ENCODE results near the gene LIN54. TPM values are rescaled to one million over a fixed set of nuclear protein-coding genes. Genes with fewer than 3 reads are reported as not detected.

The LIN54 gene
- total and polyA plus RNA-seq, 2 of the 13 experiments (the other 11 are each of a cell fraction or from before 2014, with no cell fraction given) = 25.2 to 32.9 TPM

DNA sequence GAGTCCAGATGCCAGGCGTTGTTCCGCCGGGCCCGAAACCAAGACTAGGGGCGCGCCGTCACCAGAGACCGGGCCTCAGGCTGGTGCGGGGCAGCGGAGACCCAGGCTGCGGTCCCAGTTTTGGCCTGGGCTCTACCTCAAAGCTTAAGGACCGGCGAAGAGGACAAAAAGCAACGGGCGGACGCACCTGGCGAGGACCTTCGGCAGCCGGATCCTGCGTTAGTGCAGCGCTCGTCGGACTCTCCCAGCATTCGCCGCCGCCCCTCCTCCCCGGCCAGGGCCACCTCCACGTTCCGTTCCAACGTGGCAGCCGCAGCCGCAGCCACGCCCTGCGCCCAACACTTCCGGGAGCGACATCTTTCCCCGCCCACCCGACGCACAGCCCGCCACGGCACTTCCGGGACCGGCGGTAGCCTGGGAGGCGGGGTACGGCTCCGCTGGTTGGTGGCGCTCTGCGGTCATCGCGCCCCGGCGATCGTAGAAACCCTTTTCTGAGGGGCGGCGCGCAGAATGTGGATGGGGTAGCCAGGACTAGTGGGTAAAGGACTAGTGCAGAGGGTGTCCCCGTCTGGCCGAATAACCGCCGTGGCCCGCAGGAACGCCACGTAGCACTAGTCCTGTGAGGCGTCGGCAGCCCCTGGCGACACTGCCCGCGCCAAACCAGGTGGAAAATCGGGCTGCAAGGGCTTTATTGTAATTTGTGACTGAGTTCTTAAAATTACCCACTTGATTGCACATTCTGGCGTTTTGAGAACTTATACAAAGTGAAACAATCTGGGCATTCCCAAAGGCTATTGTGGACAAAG, 119.5 kb downstream of the LIN54 start, which contains the start of gene SEC31A (continued):
- peak; percentile 94 for TF ChIP-seq ZNF788 (CRISPR knock-in tag; IDR thresholded peaks at IDR 0.05; ENCODE audit: borderline replicate concordance)
- peak; percentile 96; the same call in 1 of the 2 replicates for TF ChIP-seq ZNF891 (CRISPR knock-in tag; IDR thresholded peaks at IDR 0.05)
- peak; percentile 95 for TF ChIP-seq AGO2 (optimal IDR thresholded peaks at IDR 0.05; ENCODE audit: low read depth, low read length)
- TF ChIP-seq PCBP1 (IDR thresholded peaks at IDR 0.05; ENCODE audit: borderline replicate concordance, low read depth, low read length) = no peak
- TF ChIP-seq EZH2 (conservative IDR thresholded peaks at IDR 0.05; ENCODE audit: low read depth, low read length) = no peak
- TF ChIP-seq ARNTL (CRISPR knock-in tag; IDR thresholded peaks at IDR 0.05) = peak; percentile 92; the same call in 1 of the 2 replicates
- no peak for TF ChIP-seq PLRG1 (conservative IDR thresholded peaks at IDR 0.05)
- TF ChIP-seq, protein P1, sequence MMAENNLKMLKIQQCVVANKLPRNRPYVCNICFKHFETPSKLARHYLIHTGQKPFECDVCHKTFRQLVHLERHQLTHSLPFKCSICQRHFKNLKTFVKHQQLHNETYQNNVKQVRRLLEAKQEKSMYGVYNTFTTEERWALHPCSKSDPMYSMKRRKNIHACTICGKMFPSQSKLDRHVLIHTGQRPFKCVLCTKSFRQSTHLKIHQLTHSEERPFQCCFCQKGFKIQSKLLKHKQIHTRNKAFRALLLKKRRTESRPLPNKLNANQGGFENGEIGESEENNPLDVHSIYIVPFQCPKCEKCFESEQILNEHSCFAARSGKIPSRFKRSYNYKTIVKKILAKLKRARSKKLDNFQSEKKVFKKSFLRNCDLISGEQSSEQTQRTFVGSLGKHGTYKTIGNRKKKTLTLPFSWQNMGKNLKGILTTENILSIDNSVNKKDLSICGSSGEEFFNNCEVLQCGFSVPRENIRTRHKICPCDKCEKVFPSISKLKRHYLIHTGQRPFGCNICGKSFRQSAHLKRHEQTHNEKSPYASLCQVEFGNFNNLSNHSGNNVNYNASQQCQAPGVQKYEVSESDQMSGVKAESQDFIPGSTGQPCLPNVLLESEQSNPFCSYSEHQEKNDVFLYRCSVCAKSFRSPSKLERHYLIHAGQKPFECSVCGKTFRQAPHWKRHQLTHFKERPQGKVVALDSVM (CRISPR knock-in tag; IDR thresholded peaks at IDR 0.05) = peak; percentile 73
- peak; percentile 62; the same call in 1 of the 2 replicates for TF ChIP-seq MAZ (IDR thresholded peaks at IDR 0.05; ENCODE audit: borderline replicate concordance, low read depth, low read length)
- TF ChIP-seq MAZ (CRISPR knock-in tag; IDR thresholded peaks at IDR 0.05; ENCODE audit: low read depth) = peak; percentile 73
- peak; percentile 63; the same call in 1 of the 2 replicates for TF ChIP-seq ZBTB7B (CRISPR knock-in tag; IDR thresholded peaks at IDR 0.05)
- no peak for TF ChIP-seq ZNF841 (CRISPR knock-in tag; IDR thresholded peaks at IDR 0.05; ENCODE audit: borderline replicate concordance)
- TF ChIP-seq ZNF747 (CRISPR knock-in tag; IDR thresholded peaks at IDR 0.05; ENCODE audit: borderline replicate concordance) = peak; percentile 95
- peak; percentile 64 for TF ChIP-seq CBX1 (IDR thresholded peaks at IDR 0.05; ENCODE audit: low read depth)
- peak; percentile 84; the same call in 1 of the 2 replicates for TF ChIP-seq ZMAT3 (CRISPR knock-in tag; conservative IDR thresholded peaks at IDR 0.05)
- peak; percentile 96 for TF ChIP-seq POGZ (CRISPR knock-in tag; IDR thresholded peaks at IDR 0.05)
- TF ChIP-seq AFF4 (CRISPR knock-in tag; IDR thresholded peaks at IDR 0.05) = peak; percentile 71; the same call in 1 of the 2 replicates
- peak; percentile 30; the same call in 1 of the 2 replicates for TF ChIP-seq HINFP (CRISPR knock-in tag; IDR thresholded peaks at IDR 0.05; ENCODE audit: low read depth)
- no peak for TF ChIP-seq JARID2 (CRISPR knock-in tag; IDR thresholded peaks at IDR 0.05; ENCODE audit: insufficient replicate concordance)
- TF ChIP-seq TOPORS (CRISPR knock-in tag; IDR thresholded peaks at IDR 0.05) = peak; percentile 93
- TF ChIP-seq ZNF746 (CRISPR knock-in tag; IDR thresholded peaks at IDR 0.05) = peak; percentile 53; the same call in 1 of the 2 replicates
